HG03521 (cell line): Measurements from ENCODE around the gene GATAD2A.
"Not testable (repeated sequence)": the region's sequence is repeated elsewhere in the genome, so short reads cannot be mapped to it uniquely, and the experiment has no call there.

Experiments used
- ATAC-seq: cut with Tn5 transposase; IDR thresholded peaks from one replicate; pipeline ENCODE4 v1.9.1; 2021; ENCODE audit warnings: mild to moderate bottlenecking, moderate library complexity; ENCODE audit not compliant: unreplicated experiment

The GATAD2A gene

GRCh38 chr19:19404879-19405860 is at the start of gene GATAD2A:
Gene GATAD2A (plus strand): TSS chr19:19405675. CDS start chr19:19465346, 59,671 bp downstream.
- peak; percentile 77 for ATAC-seq

GRCh38 chr19:19356500-19356899 is 49.0 kb upstream of the GATAD2A start:
- ATAC-seq = no peak

- no peak for ATAC-seq
Measured at GRCh38 chr19:19356901-19357566, 48.4 kb upstream of the GATAD2A start.

- ATAC-seq = no peak
Measured at GRCh38 chr19:19361075-19361594, 44.3 kb upstream of the GATAD2A start.

- ATAC-seq = no peak
Measured at GRCh38 chr19:19362075-19362474, 43.4 kb upstream of the GATAD2A start.

GRCh38 chr19:19366434-19367396 is 38.8 kb upstream of the GATAD2A start:
- ATAC-seq = no peak

GRCh38 chr19:19368087-19368486 is 37.4 kb upstream of the GATAD2A start:
- no peak for ATAC-seq

GRCh38 chr19:19371059-19371458 is 34.4 kb upstream of the GATAD2A start:
- ATAC-seq = no peak

GRCh38 chr19:19372656-19373416 is 32.6 kb upstream of the GATAD2A start:
- peak; percentile 70 for ATAC-seq

- ATAC-seq = no peak
Measured at GRCh38 chr19:19379527-19379926, 25.9 kb upstream of the GATAD2A start.

GRCh38 chr19:19380316-19380715 is 25.2 kb upstream of the GATAD2A start:
- ATAC-seq = not testable (repeated sequence)

GRCh38 chr19:19381007-19381926 is 24.2 kb upstream of the GATAD2A start:
- ATAC-seq = no peak

GRCh38 chr19:19382118-19382517 is 23.4 kb upstream of the GATAD2A start:
- ATAC-seq = no peak

GRCh38 chr19:19384486-19384885 is 21.0 kb upstream of the GATAD2A start:
- no peak for ATAC-seq

- ATAC-seq = peak; percentile 90
Measured at GRCh38 chr19:19385131-19385895, 20.2 kb upstream of the GATAD2A start.

- ATAC-seq = no peak
Measured at GRCh38 chr19:19385896-19386869, 19.3 kb upstream of the GATAD2A start.

GRCh38 chr19:19387108-19387507 is 18.4 kb upstream of the GATAD2A start:
- ATAC-seq = no peak
